Kidney (tissue), 14 donors: ENCODE results near the gene MVP. TPM values are rescaled to one million over a fixed set of nuclear protein-coding genes. Genes with fewer than 3 reads are reported as not detected.

Source experiments
- DNase-seq, 5 donors: peaks; one replicate each; pipeline ENCODE4 v3.0.0-alpha.2; 2013 to 2020
- FAIRE-seq: peaks from 2 replicates; lab custom pipeline; 2012; peaks lifted over from hg19 to GRCh38; lab: Jason Lieb, UNC
- H3K27ac ChIP-seq, 2 donors: one replicate each; pipeline ENCODE4 v1.7.0; 2013; ENCODE audit warnings: low read depth in 2 of 2, low read length in 2 of 2, inconsistent platforms in 1 of 2
- H3K27me3 ChIP-seq: one replicate; pipeline ENCODE4 v1.7.1; 2013; ENCODE audit warnings: low read length, inconsistent platforms; ENCODE audit not compliant: control insufficient read depth, insufficient read depth
- H3K36me3 ChIP-seq, 3 donors: one replicate each; pipeline versions ENCODE4 v1.7.0 to v1.7.1; 2013; ENCODE audit warnings: low read length in 3 of 3, control low read depth in 1 of 3, inconsistent platforms in 1 of 3; ENCODE audit not compliant: insufficient read depth in 3 of 3, control insufficient read depth in 2 of 3
- H3K4me1 ChIP-seq, 3 donors: one replicate each; pipeline versions ENCODE4 v1.7.0 to v1.7.1; 2013; ENCODE audit warnings: low read length in 3 of 3, inconsistent platforms in 1 of 3, low read depth in 1 of 3; ENCODE audit not compliant: control insufficient read depth in 2 of 3, insufficient read depth in 2 of 3
- H3K4me3 ChIP-seq, 3 donors: one replicate each; pipeline versions ENCODE4 v1.7.0 to v1.8.1; 2013; ENCODE audit warnings: low read length in 3 of 3, control low read depth in 1 of 3, inconsistent platforms in 1 of 3
- H3K9ac ChIP-seq, 3 donors: one replicate each; pipeline versions ENCODE4 v1.7.0 to v1.7.1; 2013; ENCODE audit warnings: low read length in 3 of 3, control low read depth in 1 of 3, inconsistent platforms in 1 of 3
- H3K9me3 ChIP-seq, 3 donors: one replicate each; pipeline versions ENCODE4 v1.7.0 to v1.7.1; 2013; ENCODE audit warnings: low read length in 3 of 3, control low read depth in 1 of 3, inconsistent platforms in 1 of 3; ENCODE audit not compliant: control insufficient read depth in 2 of 3, insufficient read depth in 1 of 3
- intact Hi-C: fragments of 100-400 bp; cut with DNase I; formaldehyde crosslinking; loops from one replicate; pipeline ENCODE4 v1.11.1; 2022
- polyA plus RNA-seq: library from polyadenylated mRNA; stranded (reverse); fragments of 350-450 nt; fragmentation: Illumina TruSeq; extraction: RNeasy Lipid Tissue Mini Kit (QIAGEN cat#74804); gene quantifications from one replicate; pipeline ENCODE4 v1.2.3, GENCODE V29; 2014; ENCODE audit warnings: low read depth, low replicate concordance; ENCODE audit not compliant: insufficient read depth
- total RNA-seq: library from RNA; stranded (reverse); fragmentation: NEBNext Ultra II Directional; extraction: Animal tissue kit (Norgen Biotek cat#: 25700); gene quantifications from one replicate; pipeline ENCODE4 v1.2.1, GENCODE V29; 2021
- TF ChIP-seq, protein P1 (sequence below): IDR thresholded peaks from 3 replicates; pipeline ENCODE4 v1.5.1; 2012; ENCODE audit warnings: mild to moderate bottlenecking, moderate library complexity, borderline replicate concordance; ENCODE audit not compliant: insufficient read depth; ENCODE audit errors: extremely low read depth
- donor health status: control.
- donor health status: control.
- donor health status: control.
- donor health status: control.
- donor health status: control.
- donor health status: DM: yes; HTN: yes; CAD: no.
- donor health status: Normal renal cell carcinoma (clear cell type).

The MVP gene
- total and polyA plus RNA-seq, 2 donors from 2014 or later: 123 to 271 TPM

DNA sequence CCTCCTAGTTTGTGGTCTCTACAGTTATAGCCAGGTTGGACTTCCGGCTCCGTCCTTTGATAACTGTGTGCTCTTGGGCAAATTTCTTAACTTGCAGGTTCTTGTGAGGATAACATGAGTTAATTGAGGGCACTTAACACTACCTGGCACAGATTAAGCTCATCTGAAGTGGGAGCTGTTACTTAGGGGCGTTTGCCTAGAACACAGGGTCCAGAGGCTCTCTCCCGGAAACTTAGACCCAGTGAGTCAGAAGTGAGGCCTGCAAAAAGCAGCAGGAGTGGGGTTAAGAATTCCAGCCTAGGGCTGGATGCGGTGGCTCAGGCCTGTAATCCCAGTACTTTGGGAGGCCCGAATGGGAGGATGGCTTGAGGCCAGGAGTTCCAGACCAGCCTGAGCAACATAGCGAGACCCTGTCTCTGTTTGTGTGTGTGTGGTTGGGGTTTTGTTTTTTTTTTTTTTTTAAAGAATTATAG is 1.4 kb downstream of the MVP start:
- H3K4me1 ChIP-seq: peaks cover 0 to 41% (median 27%) of the 10 kb centered on the region in 3 donors

DNA sequence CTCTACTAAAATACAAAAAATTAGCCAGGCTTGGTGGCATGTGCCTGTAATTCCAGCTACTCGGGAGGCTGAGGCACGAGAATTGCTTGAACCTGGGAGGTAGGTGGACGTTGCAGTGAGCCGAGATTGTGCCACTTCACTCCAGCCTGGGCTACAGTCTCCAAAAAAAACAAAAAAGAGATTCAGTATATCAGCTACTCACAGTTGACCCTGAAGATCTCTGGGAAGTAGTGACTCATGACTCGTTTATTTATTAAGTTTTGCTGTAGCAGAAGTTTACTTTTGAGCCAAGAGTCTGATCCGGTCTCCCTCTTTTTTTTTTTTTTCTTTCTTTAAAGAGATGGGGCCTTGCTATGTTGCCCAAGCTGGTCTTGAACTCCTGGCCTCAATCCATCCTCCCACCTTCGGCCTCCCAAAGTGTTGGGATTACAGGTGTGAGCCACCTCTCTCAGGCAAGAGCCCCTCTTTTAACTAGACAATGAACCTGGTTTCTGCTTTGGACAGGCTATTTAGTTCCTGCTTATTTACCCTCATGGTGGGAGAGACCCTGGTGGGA is 4.4 kb downstream of the MVP start:
- Histone ChIP-seq H3K9me3 (no peaks in the 10 kb centered on the region), H3K4me1 (peaks cover 0 to 40% (median 18%) of the 10 kb centered on the region in 3 donors), H3K27ac (peak overlapping the region; percentile 26 to 70), H3K9ac (peak overlapping the region in 1 of 3 donors; percentile 31), H3K27me3 (no peaks in the 10 kb centered on the region), H3K36me3 (peaks cover 0 to 4% (median 0%) of the 10 kb centered on the region in 3 donors), H3K4me3 (peak overlapping the region in 1 of 3 donors; percentile 13)
- intact Hi-C loops: no loop called here
- FAIRE-seq (no peak), DNase-seq (no peak)
- TF ChIP-seq, protein P1, sequence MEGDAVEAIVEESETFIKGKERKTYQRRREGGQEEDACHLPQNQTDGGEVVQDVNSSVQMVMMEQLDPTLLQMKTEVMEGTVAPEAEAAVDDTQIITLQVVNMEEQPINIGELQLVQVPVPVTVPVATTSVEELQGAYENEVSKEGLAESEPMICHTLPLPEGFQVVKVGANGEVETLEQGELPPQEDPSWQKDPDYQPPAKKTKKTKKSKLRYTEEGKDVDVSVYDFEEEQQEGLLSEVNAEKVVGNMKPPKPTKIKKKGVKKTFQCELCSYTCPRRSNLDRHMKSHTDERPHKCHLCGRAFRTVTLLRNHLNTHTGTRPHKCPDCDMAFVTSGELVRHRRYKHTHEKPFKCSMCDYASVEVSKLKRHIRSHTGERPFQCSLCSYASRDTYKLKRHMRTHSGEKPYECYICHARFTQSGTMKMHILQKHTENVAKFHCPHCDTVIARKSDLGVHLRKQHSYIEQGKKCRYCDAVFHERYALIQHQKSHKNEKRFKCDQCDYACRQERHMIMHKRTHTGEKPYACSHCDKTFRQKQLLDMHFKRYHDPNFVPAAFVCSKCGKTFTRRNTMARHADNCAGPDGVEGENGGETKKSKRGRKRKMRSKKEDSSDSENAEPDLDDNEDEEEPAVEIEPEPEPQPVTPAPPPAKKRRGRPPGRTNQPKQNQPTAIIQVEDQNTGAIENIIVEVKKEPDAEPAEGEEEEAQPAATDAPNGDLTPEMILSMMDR: no peak

More for the DNA sequence above, 1.4 kb downstream of the MVP start:
- Histone ChIP-seq H3K4me3 (peak overlapping the region in 2 of 3 donors; percentile 84 to 86), H3K36me3 (peaks cover 0 to 9% (median 0%) of the 10 kb centered on the region in 3 donors), H3K27ac (peak overlapping the region; percentile 87 to 90), H3K9me3 (no peaks in the 10 kb centered on the region), H3K27me3 (no peaks in the 10 kb centered on the region), H3K9ac (peak overlapping the region in 2 of 3 donors; percentile 20 to 86)
- TF ChIP-seq, protein P1: no peak
- intact Hi-C loops: no loop called here
- FAIRE-seq (no peak), DNase-seq (peak in 1 of 5 donors; percentile 77)

DNA sequence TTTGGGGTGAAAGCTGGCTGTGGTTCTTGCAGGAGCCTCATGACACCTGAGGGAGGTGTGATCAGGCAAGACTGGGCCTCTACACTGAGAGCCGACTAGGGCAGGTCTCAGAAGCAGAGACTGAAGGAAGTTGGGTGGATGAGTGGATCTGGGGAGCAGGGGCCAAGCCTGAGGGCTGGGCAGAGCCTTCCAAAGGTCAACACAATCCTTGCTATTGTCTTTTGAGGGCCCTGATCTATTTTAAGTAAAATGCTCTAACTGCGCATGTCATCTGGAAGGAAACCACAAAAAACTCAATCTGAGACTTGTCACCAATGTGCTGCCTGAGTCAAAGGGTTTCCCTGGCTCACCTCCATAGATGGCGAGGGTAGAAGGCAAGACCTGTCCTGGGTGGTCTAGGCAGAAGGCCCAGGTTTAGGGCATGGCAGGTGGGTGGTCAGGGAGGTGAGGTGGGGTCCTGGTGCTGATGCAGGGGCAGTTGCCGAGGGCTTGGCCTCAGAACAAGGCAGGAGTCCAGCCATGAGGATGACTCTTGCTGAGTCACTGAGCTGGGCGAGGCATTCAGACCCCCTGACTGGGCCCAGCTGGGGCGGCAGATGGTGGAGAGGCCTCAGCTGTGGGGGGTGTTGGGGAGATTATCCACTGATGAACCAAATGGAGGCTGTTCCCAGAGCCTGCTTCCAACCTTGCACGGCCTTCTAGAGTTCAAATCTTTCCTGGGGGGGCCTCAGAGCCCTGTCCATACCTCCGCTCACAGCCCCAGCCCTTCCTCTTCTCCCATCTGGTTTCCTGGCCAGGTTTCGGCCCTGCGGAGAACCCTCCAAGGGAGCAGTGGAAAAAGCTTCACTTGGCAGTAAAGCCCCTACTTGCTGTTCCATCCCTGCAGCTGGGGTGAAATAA is 5.1 kb downstream of the MVP start:
- H3K27ac ChIP-seq: peak overlapping the region; percentile 48 to 70
- no peak overlapping the region for H3K4me3 ChIP-seq
- H3K4me1 ChIP-seq: peaks cover 0 to 35% (median 13%) of the 10 kb centered on the region in 3 donors
- intact Hi-C loops: no loop called here
- H3K9me3 ChIP-seq: no peaks in the 10 kb centered on the region
- no peaks in the 10 kb centered on the region for H3K27me3 ChIP-seq
- DNase-seq (peak in 1 of 5 donors; percentile 82), FAIRE-seq (no peak)
- TF ChIP-seq, protein P1: no peak
- peak overlapping the region in 1 of 3 donors; percentile 31 for H3K9ac ChIP-seq
- peaks cover 0 to 4% (median 4%) of the 10 kb centered on the region in 3 donors for H3K36me3 ChIP-seq
